HepG2 (cell line): Measurements from ENCODE around the gene SPATA25.

Experiments
- JUND ChIP-seq: sonication (generic); formaldehyde crosslinking; IDR thresholded peaks from 2 replicates; pipeline ENCODE4 v1.8.0; 2022; ENCODE audit warnings: mild to moderate bottlenecking, missing genetic modification reagents
- NFE2L1 ChIP-seq: sonication (generic); formaldehyde crosslinking; IDR thresholded peaks from 2 replicates; pipeline ENCODE4 v1.4.0; 2020; ENCODE audit warnings: missing genetic modification reagents, mild to moderate bottlenecking, borderline replicate concordance
- SKIL ChIP-seq: sonication (generic); formaldehyde crosslinking; IDR thresholded peaks from 2 replicates; pipeline ENCODE4 v1.8.0; 2022; ENCODE audit warnings: missing genetic modification reagents, mild to moderate bottlenecking, moderate library complexity, borderline replicate concordance
- ZNF318 ChIP-seq: sonication (generic); formaldehyde crosslinking; IDR thresholded peaks from 2 replicates; pipeline ENCODE4 v1.4.0; 2020; ENCODE audit warnings: mild to moderate bottlenecking, missing genetic modification reagents

GRCh38 chr20:45890077-45890984 lies 2.9 kb upstream of the SPATA25 start:
- TF ChIP-seq SKIL (CRISPR knock-in tag) (peak; percentile 32; the same call in 1 of the 2 replicates), ZNF318 (CRISPR knock-in tag) (no peak), NFE2L1 (CRISPR knock-in tag) (0 out of 2 replicates have a peak, but pooled peaks have one; percentile 17), JUND (CRISPR knock-in tag) (peak; percentile 46; the same call in 1 of the 2 replicates)
